Neural cell (in vitro differentiated cells): ENCODE measurements around the gene CIC.

ENCODE experiments used
- EP300 ChIP-seq: fragments of 450-650 bp; conservative IDR thresholded peaks from 2 replicates; pipeline ENCODE4 v1.6.1; 2014; ENCODE audit warnings: antibody characterized with exemption, mild to moderate bottlenecking, moderate library complexity; ENCODE audit not compliant: poor library complexity, severe bottlenecking
- POLR2AphosphoS5 ChIP-seq: IDR thresholded peaks from 2 replicates; pipeline ENCODE4 v1.6.1; 2012
- TAF1 ChIP-seq: IDR thresholded peaks from 2 replicates; pipeline ENCODE4 v1.6.1; 2012; ENCODE audit warnings: low read depth
- TF ChIP-seq, protein P1 (sequence below): fragments of 450-650 bp; IDR thresholded peaks from 2 replicates; pipeline ENCODE4 v1.5.1; 2014; ENCODE audit warnings: antibody characterized with exemption, mild to moderate bottlenecking, moderate library complexity; ENCODE audit not compliant: poor library complexity, severe bottlenecking

DNA sequence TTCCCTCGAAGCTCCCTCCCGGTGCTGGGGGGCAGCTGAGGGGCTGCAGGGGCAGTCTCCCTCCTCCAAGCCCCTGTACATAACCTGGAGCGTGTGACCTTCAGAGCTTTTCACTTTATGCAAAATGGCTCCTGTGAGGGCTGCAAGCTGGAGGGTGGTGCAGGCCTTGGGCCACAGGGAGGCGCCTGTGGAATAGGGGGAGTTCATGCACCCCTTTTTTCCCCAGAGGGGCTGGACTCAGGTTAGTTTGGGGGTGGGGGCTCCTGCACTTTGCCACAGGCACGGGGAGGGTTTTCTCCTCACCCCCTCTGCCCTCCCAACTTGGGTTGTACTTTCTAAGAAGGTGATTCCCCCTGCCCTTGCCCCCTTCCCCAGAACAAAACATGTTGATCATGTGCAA is 26.3 kb downstream of the CIC start:
- TF ChIP-seq, protein P1, sequence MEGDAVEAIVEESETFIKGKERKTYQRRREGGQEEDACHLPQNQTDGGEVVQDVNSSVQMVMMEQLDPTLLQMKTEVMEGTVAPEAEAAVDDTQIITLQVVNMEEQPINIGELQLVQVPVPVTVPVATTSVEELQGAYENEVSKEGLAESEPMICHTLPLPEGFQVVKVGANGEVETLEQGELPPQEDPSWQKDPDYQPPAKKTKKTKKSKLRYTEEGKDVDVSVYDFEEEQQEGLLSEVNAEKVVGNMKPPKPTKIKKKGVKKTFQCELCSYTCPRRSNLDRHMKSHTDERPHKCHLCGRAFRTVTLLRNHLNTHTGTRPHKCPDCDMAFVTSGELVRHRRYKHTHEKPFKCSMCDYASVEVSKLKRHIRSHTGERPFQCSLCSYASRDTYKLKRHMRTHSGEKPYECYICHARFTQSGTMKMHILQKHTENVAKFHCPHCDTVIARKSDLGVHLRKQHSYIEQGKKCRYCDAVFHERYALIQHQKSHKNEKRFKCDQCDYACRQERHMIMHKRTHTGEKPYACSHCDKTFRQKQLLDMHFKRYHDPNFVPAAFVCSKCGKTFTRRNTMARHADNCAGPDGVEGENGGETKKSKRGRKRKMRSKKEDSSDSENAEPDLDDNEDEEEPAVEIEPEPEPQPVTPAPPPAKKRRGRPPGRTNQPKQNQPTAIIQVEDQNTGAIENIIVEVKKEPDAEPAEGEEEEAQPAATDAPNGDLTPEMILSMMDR = no peak
- TF ChIP-seq EP300 (no peak), TAF1 (no peak), POLR2AphosphoS5 (no peak)
